Measurements from ENCODE around the gene ZBTB40. TPM values are rescaled to one million over a fixed set of nuclear protein-coding genes. Genes with fewer than 3 reads are reported as not detected.

Gene ZBTB40
- total RNA-seq, 4 donors from 2014 or later: 5.9 to 14.3 (median 8.8) TPM

DNA sequence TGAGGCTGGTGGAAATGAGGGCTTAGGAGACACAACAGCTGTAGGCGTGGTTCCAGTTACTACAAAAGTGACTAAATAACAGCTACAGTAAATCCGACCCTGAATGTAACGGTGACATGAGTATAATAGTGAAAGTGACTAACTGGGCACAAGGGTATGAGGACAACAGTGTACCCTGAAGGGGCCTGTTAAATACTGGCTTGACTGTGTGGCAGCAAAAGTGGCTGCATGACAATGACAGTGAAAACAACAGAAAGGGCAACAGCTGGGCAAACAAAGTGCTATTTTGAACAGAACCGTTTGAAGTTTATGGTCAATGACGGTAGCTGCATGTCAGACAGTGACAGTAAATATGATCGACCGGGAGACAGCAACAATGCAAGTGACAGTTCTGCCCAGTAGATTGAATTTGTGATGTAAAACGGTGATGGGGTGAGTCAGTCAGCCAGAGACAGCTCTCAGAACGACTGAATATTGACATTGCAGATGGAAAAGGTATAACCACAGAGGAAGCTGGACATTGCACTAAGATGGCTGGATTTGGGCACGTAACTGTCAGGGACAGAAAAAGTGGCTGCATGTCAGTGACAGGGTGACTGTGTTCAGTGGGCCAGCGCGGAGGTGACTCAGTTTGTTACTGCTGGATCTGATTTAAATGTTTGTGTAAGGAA lies 1.2 kb upstream of the ZBTB40 start:
- no peak overlapping the region for H3K27ac ChIP-seq

GRCh38 chr1:22452481-22452957 lies 868 bp downstream of the ZBTB40 start:
- peak overlapping the region; percentile 89 to 98 (median 96) for H3K27ac ChIP-seq
- H3K9me3 ChIP-seq: no peaks in the 10 kb centered on the region
- H3K36me3 ChIP-seq: no peaks in the 10 kb centered on the region
- H3K4me3 ChIP-seq: peak overlapping the region; percentile 81 to 99 (median 92)
- WGBS, 2 donors: 4% methylated on average over 12 of the region's 12 CpGs
- TF ChIP-seq CTCF (IDR thresholded peaks at IDR 0.05): no peak
- no peak for TF ChIP-seq POLR2A (IDR thresholded peaks at IDR 0.05)
- DNase-seq: no peak
- H3K4me1 ChIP-seq: peaks cover 0 to 45% (median 7%) of the 10 kb centered on the region in 3 donors
- intact Hi-C loops (cut with DNase I): no loop called here
- no peaks in the 10 kb centered on the region for H3K27me3 ChIP-seq

More for the DNA sequence above, 1.2 kb upstream of the ZBTB40 start:
- H3K4me3 ChIP-seq: no peak overlapping the region
- intact Hi-C loops (cut with DNase I): no loop called here
- TF ChIP-seq POLR2A (IDR thresholded peaks at IDR 0.05) (no peak), CTCF (IDR thresholded peaks at IDR 0.05) (no peak)
- peaks cover 0 to 39% (median 10%) of the 10 kb centered on the region in 3 donors for H3K4me1 ChIP-seq
- no peaks in the 10 kb centered on the region for H3K27me3 ChIP-seq
- DNase-seq: no peak
- H3K9me3 ChIP-seq: no peaks in the 10 kb centered on the region
- 67 to 72% methylated on average over 12 of the region's 12 CpGs for WGBS, 2 donors
- no peaks in the 10 kb centered on the region for H3K36me3 ChIP-seq

- Histone ChIP-seq H3K9me3 (no peaks in the 10 kb centered on the region), H3K27ac (peak overlapping the region in 1 of 4 donors; percentile 98), H3K27me3 (no peaks in the 10 kb centered on the region), H3K4me1 (peaks cover 0 to 46% (median 7%) of the 10 kb centered on the region in 3 donors), H3K4me3 (peak overlapping the region in 1 of 4 donors; percentile 88), H3K36me3 (no peaks in the 10 kb centered on the region)
- TF ChIP-seq CTCF (IDR thresholded peaks at IDR 0.05) (no peak), POLR2A (IDR thresholded peaks at IDR 0.05) (no peak)
- WGBS, 2 donors: 46 to 60% methylated on average over 2 of the region's 2 CpGs
- intact Hi-C loops (cut with DNase I): no loop called here
- no peak for DNase-seq
These were observed 1.5 kb downstream of the ZBTB40 start for GRCh38 chr1:22453181-22453580.

DNA sequence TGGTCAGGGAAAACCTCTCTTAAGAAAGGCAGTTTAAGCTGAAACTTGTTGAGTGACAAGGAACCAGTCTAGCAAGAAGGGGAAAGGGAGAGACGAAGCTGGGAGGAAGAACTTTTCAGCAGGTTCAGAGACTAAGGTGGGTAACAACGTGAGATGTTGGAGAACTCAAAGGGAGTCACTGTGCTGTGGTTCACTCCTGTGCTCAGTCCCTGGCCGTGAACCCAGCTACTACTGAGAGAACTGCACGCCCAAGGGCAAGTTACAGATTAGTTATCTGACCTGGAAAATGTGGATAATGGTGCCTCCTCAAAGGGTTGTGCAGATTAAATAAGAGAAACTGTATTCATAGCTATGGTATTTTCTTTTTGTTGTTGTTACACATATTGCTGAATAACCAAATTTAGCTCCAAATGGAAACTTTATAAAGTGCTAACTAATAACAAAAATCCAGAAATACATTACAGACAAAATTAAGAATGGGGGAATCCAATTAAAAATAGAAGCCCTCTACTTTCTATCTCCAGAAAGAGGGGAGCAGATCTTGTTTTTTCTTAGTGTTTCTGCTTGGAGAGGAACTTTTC lies 2.9 kb downstream of the ZBTB40 start:
- no peak for DNase-seq

More for the DNA sequence above, 2.9 kb downstream of the ZBTB40 start:
- Histone ChIP-seq H3K9me3 (no peaks in the 10 kb centered on the region), H3K27me3 (no peaks in the 10 kb centered on the region), H3K4me1 (peaks cover 0 to 47% (median 7%) of the 10 kb centered on the region in 3 donors), H3K36me3 (no peaks in the 10 kb centered on the region), H3K4me3 (no peak overlapping the region), H3K27ac (no peak overlapping the region)
- WGBS, 2 donors: 55% methylated on average over 4 of the region's 4 CpGs
- intact Hi-C loops (cut with DNase I): no loop called here
- no peak for TF ChIP-seq POLR2A (IDR thresholded peaks at IDR 0.05)
- TF ChIP-seq CTCF (IDR thresholded peaks at IDR 0.05): no peak

All from esophagus squamous epithelium (tissue), 5 donors.